HG03025 (cell line): ENCODE results near the gene RPP30.

Source experiments
- ATAC-seq: cut with Tn5 transposase; IDR thresholded peaks from one replicate; pipeline ENCODE4 v1.9.1; 2021; ENCODE audit warnings: mild to moderate bottlenecking, moderate library complexity; ENCODE audit not compliant: unreplicated experiment, low FRiP score

Gene RPP30

GRCh38 chr10:90915766-90916075 lies 43.9 kb downstream of the RPP30 start:
- no peak for ATAC-seq

DNA sequence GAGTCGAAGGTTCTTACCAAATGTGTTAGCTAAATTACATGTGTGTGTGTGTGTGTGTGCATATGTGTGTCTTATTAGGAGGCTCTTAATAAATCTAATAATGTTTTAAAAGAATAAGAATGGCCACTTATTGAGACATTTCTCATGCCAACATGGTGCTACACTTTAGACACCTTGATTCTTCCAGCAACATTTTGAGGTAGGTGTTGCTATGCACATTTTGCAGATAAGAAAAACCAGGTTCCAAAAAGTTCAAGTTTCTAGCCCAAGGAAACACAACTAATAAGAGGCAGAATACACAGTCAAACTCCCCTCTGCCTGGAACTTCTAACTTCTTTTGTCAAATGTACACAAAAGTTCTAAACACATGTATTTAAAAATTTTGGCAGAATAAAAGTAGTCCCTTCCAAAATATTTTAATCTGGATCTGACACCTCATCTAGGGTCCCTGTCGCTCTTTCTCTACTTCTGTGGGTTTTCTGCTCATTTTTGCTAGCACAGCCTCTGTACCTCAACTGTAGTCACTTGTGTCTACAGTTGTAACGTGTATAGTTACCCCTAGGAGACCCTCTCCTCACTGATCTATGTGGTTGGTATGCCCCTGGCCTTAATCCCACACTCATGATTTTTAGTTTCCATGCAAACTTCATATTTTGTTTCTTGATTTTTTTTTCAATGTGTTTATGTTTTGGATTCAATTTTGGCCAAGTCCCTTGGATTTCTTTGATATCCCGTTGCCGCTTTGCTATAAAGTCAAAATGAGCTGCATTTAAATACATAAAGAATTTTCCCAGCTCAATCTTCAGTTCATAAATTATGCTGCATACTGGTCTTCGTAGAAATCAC lies 44.8 kb downstream of the RPP30 start:
- no peak for ATAC-seq

DNA sequence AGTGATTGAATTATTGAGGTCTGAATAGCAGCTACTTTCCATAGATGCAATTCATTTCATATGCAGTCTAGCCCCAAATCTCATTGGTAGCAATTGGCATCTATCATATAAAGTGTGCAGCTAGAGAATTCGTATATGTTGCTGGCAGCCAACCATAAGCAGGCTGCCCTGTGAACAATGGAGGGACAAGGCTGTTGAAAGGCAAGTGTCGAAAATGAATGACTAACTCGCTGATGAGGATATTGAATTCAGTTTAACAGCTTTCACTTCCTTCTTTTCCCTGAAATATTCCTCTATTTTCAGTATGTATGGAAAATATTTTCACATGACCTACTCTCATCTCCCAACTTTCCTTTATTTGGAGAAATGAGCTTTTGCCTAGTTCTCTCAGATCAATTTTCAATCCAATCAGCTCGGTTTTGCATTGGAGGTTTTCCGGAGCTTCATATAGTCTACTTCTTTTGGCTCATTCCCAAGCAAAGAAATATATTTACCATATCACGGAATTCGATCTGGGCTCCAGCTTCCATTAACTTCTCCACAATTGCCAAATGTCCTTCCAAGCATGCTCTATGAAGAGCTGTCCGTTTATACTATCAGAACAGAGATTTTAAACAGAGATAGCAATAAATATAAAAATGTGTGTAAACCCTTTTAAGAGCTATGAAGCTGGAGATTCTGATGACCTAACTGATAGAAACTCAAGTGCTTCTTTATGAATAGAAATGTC lies 45.6 kb downstream of the RPP30 start:
- no peak for ATAC-seq

GRCh38 chr10:90917968-90918318 lies 46.2 kb downstream of the RPP30 start:
- ATAC-seq, result no peak

DNA sequence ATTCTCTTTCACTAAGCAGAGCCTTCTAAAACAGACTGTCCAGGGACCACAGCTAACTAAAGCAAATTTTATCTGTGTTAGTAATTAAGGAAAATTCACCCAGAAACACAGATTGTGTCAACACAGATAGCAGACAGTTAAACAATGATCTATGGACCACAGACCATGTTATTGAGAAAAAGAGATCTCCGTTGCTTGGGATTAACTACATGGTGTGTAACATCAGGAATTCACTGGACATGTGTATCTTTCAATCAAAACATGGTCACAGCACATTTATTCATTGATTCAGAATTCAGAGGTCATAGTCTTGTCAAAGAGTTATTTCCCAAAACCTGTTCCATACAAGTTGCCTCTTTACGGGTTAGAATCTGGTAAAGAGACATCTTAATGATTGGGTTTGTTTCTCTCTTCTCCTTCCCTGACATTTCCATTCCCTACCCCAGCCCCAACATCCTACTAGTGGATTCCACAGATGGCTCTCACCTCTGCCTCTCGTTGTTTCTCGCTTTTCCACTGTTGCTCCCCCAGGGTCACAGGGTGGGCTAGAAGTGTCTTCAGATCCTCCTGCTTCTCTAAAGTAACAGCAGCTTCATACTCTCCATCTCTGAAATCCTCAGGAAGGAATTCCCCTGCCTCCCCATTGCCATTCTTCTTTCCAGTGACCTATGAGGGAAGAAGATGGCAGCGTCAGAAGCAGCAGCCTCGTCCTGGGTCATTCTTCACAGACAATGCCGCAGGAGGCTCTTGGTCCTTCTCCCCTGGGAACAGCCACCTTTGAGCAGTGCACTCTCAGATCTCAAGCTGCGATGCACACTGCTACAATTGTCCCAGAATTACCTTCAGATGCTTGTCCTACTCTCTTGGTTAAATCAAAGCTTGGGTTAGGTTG lies 48.2 kb downstream of the RPP30 start:
- ATAC-seq, result no peak

GRCh38 chr10:90920986-90921666 lies 49.4 kb downstream of the RPP30 start, which contains the start of gene ANKRD1:
Gene ANKRD1, minus strand, starts transcription at chr10:90921087. Its CDS starts 60 bp downstream, at chr10:90921027.
- no peak for ATAC-seq

DNA sequence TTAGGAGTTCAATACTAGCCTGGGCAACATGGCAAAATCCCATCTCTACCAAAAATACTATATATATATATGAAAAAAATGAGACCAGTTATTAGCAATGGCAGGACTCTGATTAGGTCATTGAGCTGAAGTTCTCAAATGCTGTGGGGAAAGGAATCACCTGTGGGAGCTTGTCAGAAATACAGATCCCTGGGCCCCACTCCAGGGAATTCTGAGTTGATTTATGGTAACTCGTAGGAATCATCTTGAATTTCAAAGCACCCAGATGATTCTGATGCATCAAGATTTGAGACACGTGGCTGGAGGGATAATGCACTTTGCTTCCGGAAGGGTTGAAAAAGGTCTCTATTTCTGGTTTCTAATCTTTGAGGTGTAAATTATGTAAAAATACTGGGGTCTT lies 50.1 kb downstream of the RPP30 start:
- no peak for ATAC-seq

DNA sequence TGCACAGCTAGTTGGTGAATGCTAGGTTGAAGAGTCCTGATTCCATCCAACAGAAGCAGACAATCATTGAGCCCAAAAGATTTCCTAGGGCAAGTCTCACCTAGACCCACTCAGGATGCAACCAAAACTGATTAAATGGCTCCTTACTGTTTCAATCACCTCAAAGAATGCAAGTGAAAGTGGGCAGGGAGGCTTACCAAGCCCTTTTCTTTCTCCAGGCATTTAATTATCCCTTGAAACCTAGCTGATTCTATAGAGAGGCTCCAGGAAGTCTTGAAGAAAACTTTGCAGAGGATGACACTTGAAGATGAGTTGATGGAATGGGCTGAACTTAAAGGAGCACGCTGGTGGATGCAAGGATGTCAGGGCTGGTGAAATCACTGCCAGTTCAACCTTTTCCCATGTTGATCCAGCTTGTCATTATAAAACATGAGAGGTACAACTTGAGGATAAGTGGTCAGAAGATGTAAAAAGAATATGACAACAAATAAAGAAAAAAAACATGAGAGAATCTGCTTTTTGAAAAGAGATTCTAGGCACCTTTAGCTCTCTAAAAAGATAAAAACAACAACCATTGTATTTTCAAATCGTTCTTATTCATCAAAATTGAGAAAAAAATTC lies 51.4 kb downstream of the RPP30 start:
- ATAC-seq, result no peak

DNA sequence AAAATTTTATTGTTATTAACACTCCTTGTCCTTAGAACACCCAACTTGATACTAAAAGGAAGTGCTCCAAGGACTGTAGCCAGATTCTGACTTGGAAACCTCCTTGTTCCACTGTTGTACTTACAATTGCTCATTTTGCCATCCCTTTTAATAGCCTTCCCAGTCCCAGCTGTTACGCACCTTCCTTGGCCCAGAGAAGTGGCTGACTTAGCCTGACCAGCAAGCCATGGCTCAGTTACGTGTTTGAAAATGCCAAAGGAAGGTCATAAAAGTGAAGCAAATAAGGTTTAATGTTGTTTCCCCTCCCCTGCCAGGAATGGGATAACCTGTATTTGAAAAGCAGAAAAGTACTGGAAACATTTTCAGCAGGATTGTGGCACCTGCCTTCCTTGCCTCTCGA lies 52.8 kb downstream of the RPP30 start:
- no peak for ATAC-seq

DNA sequence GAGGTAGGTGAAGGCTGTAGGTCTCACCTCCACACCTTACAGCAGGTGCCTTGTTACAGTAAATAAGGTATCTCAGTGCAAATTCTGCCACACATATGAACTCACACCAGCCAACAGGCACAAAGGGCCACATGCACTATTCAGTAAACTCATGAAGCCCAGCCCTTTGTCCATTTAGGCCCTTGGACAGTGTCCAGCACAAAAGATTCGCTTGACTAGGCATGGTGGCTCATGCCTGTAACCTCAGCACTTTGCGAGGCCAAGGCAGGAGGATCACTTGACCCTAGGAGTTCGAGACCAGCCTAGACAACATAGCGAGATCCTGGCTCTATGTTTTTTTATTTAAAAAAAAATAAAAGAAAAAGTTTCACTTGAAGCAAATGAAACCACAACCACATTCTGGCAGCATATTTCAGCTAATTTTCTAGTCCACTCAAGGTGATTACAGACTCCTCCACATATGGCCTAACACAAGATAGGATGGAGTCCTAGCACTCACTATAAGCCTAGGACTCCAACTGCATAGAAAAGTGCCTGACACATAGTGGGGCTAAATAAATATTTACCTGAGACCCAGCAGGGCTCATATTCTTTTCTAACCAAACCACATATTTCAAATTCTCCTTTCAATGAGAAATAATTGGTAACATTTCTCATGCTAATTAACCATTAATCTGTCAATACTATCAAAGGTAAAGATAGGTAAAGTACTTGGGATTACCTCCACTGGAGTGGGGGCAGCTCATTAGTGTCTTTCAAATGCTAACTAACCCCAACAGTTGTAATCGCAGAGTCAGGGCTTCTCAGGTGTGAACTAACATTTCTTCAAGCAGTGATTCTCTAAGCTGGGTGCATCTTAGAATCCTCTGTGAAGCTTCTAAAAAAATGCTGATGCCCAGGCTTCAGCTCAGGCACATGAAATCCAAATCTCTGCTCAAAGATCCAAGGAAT lies 53.6 kb downstream of the RPP30 start:
- no peak for ATAC-seq

DNA sequence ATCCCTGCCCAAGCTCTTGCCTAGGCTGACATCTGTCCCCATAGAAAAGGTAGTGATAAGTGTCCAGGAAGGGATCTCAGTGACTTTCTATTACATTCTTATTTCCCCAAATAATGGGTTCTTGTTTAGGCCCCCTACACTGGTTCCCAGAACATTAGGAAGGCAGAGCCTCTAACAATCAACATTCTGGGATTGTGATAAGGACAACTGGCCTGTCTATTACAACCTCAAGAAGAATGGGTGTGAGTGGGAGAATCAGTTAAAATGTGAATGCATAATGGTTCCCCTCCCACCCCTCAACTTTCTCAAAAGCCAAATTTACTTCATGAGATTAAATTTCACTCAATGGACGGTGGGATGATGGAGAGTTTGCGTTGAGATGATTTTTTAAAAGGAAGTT lies 55.5 kb downstream of the RPP30 start:
- ATAC-seq, result no peak

DNA sequence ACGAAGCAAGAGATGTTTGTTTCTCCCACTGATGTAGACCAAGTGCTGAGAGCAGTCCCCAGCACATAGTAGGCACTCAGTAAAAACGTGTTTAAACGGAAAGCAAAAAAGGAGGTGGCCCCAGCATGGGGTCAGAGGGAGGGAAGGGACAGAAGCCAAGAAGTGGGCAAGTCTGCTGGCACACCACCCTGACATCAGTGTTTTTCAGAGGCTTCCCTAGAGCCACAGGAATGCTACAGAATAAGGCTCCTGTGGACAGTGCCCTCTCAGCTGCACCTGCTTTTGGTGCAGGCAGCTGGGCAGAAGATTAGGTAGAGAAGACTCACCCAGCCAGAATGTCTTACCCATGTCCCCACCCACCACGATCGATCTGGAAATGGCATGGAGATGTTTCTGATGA lies 57.4 kb downstream of the RPP30 start:
- ATAC-seq, result no peak

- ATAC-seq, result no peak
Observed at GRCh38 chr10:90930070-90930837, 58.5 kb downstream of the RPP30 start.

GRCh38 chr10:90930971-90931871 lies 59.4 kb downstream of the RPP30 start:
- ATAC-seq, result no peak

GRCh38 chr10:90935581-90936275 lies 64.0 kb downstream of the RPP30 start:
- no peak for ATAC-seq

GRCh38 chr10:90936276-90936659 lies 64.5 kb downstream of the RPP30 start:
- no peak for ATAC-seq
